Measurements from ENCODE around the gene ZNF283. TPM values are rescaled to one million over a fixed set of nuclear protein-coding genes. Genes with fewer than 3 reads are reported as not detected.
"Not testable (repeated sequence)": the region's sequence is repeated elsewhere in the genome, so short reads cannot be mapped to it uniquely, and the experiment has no call there.

ZNF283 gene
- total RNA-seq, 2 donors from 2014 or later = 4.5 to 6.5 TPM

- Histone ChIP-seq H3K9me3 (no peaks in the 10 kb centered on the region), H3K27me3 (no peaks in the 10 kb centered on the region), H3K36me3 (no peaks in the 10 kb centered on the region), H3K27ac (no peak overlapping the region), H3K4me3 (no peak overlapping the region), H3K4me1 (no peaks in the 10 kb centered on the region)
- TF ChIP-seq, protein P1, sequence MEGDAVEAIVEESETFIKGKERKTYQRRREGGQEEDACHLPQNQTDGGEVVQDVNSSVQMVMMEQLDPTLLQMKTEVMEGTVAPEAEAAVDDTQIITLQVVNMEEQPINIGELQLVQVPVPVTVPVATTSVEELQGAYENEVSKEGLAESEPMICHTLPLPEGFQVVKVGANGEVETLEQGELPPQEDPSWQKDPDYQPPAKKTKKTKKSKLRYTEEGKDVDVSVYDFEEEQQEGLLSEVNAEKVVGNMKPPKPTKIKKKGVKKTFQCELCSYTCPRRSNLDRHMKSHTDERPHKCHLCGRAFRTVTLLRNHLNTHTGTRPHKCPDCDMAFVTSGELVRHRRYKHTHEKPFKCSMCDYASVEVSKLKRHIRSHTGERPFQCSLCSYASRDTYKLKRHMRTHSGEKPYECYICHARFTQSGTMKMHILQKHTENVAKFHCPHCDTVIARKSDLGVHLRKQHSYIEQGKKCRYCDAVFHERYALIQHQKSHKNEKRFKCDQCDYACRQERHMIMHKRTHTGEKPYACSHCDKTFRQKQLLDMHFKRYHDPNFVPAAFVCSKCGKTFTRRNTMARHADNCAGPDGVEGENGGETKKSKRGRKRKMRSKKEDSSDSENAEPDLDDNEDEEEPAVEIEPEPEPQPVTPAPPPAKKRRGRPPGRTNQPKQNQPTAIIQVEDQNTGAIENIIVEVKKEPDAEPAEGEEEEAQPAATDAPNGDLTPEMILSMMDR (IDR thresholded peaks at IDR 0.05) = no peak
- no peak for DNase-seq (ENCODE audit: low spot score)
Measured at GRCh38 chr19:43811837-43812236, 15.3 kb upstream of the ZNF283 start.

GRCh38 chr19:43812259-43812658 is 14.9 kb upstream of the ZNF283 start:
- Histone ChIP-seq H3K4me1 (no peaks in the 10 kb centered on the region), H3K4me3 (no peak overlapping the region), H3K36me3 (no peaks in the 10 kb centered on the region), H3K27me3 (no peaks in the 10 kb centered on the region), H3K27ac (no peak overlapping the region), H3K9me3 (no peaks in the 10 kb centered on the region)
- TF ChIP-seq, protein P1 (IDR thresholded peaks at IDR 0.05) = no peak
- no peak for DNase-seq (ENCODE audit: low spot score)

DNA sequence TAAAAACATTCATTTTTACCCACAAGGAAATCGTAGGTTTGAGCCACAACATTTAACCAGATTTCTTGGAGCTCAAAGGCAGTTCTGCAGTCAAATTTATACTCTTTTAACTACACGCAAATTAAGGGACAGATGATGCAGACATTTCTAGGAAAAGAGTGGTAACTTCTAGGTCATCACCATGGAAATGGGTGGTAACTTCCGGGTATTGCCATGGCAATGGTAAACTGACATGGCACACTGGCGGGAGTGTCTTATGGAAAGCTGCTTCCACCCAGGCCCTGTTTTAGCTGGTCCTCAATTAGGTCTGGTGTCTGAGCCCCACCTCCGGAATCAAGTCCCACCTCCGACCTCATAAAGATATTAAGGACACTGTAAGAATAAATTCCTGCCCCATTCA is 14.4 kb upstream of the ZNF283 start:
- Histone ChIP-seq H3K4me3 (no peak overlapping the region), H3K27me3 (no peaks in the 10 kb centered on the region), H3K36me3 (no peaks in the 10 kb centered on the region), H3K4me1 (no peaks in the 10 kb centered on the region), H3K9me3 (no peaks in the 10 kb centered on the region), H3K27ac (no peak overlapping the region)
- TF ChIP-seq, protein P1 (IDR thresholded peaks at IDR 0.05) = no peak
- no peak for DNase-seq (ENCODE audit: low spot score)

DNA sequence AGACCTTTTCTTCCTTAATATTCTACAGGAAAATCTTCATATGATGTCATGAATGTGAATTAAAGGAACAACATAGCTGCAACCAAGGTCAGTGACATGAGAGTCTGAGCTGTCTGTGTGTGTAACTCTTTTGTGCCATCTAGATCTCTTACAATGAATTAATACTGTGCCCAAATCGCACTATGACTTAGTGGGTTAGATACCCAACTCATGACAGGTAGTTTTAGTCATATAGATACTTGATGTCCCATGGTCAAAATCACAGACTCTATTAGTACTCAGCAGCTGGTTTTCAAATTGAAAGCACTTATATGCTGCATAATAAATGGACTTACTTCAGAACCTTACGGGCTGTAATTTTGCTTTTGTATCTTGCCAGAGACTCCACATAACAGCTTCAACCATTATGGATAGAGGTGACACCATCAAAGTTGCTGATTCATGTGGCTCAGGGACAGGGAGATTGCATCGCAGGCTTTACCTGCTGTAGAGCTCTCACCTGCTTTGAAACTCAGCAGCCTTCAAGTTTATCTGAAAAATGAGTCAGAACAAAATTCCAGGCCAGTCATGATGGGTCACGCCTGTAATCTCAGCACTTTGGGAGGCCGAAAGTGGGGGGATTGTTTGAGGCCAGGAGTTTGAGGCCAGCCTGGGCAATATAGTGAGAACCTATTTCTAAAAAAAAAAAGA is 12.3 kb upstream of the ZNF283 start:
- Histone ChIP-seq H3K4me3 (no peak overlapping the region), H3K27ac (no peak overlapping the region), H3K4me1 (peaks cover 0 to under 1% of the 10 kb centered on the region in 2 donors), H3K36me3 (no peaks in the 10 kb centered on the region), H3K27me3 (no peaks in the 10 kb centered on the region), H3K9me3 (no peaks in the 10 kb centered on the region)
- TF ChIP-seq, protein P1 (IDR thresholded peaks at IDR 0.05) = no peak
- DNase-seq (ENCODE audit: low spot score) = no peak

DNA sequence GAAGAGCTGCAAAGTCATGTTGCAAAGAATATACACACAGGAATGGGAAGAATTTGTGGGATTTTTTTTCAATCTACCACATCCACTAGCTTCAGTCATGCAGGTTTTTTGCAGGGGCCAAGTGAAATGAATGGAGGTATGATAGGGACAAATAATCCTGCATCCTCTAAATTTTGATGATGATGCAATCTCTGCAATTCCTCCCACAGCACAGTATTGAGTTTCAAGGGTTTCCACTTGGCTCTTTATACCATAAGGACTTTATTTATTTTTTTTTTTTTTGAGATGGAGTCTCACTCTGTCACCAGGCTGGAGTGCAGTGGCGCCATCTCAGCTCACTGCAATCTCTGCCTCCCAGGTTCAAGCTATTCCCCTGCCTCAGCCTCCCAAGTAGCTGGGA is 9.7 kb upstream of the ZNF283 start:
- DNase-seq (ENCODE audit: low spot score); H3K27me3 ChIP-seq; H3K4me1 ChIP-seq; H3K27ac ChIP-seq; H3K36me3 ChIP-seq; H3K4me3 ChIP-seq; H3K9me3 ChIP-seq: not testable (repeated sequence)

- H3K36me3 ChIP-seq = no peaks in the 10 kb centered on the region
- no peak for DNase-seq (ENCODE audit: low spot score)
- TF ChIP-seq, protein P1 (IDR thresholded peaks at IDR 0.05) = no peak
- H3K4me1 ChIP-seq = peaks cover 0 to 7% of the 10 kb centered on the region in 2 donors
- H3K27me3 ChIP-seq = peaks cover 0 to 3% of the 10 kb centered on the region in 2 donors
- no peak overlapping the region for H3K4me3 ChIP-seq
- no peak overlapping the region for H3K27ac ChIP-seq
- no peaks in the 10 kb centered on the region for H3K9me3 ChIP-seq
Measured at GRCh38 chr19:43818500-43818899, 8.6 kb upstream of the ZNF283 start.
